CMK (cell line): ENCODE results near the gene STK32A.

Source experiments
- DNase-seq: peaks from one replicate; pipeline ENCODE4 v3.0.0-alpha.2; 2010; ENCODE audit warnings: low read depth

The STK32A gene

GRCh38 chr5:147418613-147419012 lies 183.8 kb downstream of the STK32A start:
- DNase-seq, result no peak

DNA sequence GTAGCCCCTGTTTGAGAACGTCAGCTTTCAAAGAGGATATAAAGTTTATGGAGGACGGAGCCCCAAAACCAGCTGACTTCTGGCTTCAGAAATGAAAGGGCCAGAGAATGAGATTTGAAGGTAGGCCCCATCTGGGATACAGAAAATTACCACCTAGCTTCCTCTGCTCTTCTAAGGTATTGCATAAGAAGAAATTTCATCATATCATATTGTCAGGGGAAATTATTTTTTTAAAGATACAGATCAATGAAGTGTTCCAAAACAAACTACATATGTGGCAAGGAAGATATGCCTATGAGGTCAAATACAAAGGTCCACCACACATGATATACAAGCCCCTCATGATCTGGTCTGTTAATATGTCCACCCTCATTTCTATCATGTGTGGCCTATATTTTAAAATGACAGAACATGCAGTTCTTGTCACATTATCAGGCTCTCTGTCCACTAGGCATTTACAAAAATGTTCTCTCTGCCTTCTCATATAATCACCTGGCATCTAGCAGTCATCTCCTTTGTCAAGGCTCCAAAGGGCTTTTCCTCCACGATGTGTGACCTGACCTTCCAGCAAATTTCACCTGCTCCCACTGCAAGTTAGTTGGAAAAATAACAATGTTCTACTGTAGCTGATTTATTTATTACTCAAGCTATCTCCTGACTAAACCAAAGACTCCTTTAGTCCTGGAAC lies 192.0 kb downstream of the STK32A start:
- no peak for DNase-seq

DNA sequence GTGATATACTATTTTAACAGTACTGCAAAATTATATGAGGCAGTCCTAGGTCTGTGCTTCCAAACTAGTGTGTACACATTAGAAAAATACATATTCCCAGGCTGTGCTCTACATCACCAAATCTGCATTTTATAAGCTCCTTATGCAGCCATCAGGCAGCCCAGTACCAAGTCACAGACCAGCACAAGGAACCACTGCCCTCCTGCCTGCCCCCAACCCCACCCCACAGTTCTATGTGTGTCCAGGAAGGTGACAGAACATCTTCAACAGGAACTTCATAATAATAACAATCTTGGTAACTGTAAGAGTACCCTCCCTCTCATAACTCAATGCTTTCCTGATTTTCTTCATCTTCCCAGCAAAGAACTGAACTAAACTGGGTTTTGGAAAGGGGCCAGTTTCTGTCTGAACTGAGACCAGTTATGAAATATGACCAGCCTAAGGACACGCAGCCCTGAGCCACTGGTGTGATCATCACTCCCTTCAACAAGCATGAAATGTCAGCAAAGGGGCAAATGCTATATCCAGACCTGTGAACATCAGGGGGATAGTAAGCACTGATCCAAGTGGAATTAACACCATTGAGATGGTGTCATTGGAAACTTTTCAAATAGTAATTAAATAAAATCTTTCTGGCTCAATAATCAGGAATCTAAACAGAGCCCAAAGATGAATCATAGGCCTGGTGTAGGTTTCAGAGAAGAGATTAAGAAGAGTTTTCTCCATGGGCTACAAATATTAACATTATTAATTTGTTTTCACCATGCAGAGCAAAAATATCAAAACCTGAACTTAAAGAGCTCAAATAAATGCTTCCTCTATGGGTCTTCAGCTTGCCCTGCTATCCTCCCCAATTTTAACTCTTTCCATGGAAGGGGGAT lies 192.9 kb downstream of the STK32A start:
- DNase-seq, result no peak

GRCh38 chr5:147430628-147431027 lies 195.8 kb downstream of the STK32A start:
- DNase-seq, result no peak

DNA sequence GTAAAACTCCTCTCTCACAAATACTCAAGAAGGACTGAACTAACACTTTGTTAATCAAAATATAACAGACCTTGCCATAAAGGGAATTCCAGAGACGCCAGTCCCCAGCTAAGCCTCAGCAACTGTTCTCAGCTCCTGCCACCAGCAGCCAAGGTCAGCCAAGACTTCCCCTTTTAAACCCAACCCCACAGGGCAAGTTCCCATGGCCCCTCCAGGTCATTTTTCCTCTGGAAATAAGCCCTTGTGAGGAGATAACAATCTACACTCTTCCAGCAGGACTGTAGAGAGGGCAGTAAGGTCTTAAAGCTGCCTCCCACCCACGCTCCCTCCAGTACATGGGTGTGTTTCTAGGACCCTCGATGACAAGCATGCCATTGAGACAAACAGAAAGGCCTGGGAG lies 196.8 kb downstream of the STK32A start:
- no peak for DNase-seq

GRCh38 chr5:147432323-147432722 lies 197.5 kb downstream of the STK32A start:
- DNase-seq, result no peak

GRCh38 chr5:147434049-147434448 lies 199.2 kb downstream of the STK32A start:
- DNase-seq, result no peak

DNA sequence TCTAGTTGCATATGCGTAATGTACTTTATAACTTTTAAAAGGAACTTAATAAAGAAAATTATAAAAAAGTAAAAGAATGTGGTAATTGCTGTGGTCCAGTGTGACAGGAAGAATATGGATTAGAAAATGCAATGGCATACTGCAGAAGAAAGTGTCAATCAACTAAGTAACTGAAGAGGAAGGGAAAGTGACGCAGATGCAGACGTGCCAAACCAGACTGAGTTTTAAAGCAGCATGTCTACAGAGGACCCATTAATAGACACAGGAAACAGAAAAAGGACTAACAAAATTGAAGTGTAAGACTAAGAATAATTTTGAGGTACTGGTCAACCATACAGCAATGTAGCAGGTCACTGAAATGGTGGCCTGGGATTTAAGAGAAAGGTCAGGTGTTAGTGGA lies 201.8 kb downstream of the STK32A start:
- no peak for DNase-seq

DNA sequence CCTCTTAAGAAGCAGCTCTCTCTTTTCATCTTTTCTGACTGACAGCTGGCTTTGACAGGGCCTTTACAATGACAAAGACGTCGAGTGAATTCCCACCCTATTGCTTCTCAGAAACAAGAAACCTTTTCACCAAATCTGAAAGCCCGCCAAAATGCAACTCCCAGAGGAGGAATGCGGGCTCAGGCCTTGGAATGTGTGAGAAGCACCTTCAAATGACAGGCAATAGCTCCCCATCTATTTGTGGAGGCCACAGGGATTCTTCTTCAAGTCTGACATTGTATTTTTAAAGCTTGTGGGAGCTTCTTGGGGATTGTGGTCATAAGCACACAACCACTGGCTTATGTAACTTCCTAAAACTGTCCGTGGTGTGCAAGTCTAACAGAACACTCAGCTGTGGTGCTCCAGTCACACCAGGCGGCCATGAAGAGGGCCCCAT lies 202.4 kb downstream of the STK32A start:
- DNase-seq, result no peak
